ENCODE data around the gene MAN1A2.

Gene MAN1A2

DNA sequence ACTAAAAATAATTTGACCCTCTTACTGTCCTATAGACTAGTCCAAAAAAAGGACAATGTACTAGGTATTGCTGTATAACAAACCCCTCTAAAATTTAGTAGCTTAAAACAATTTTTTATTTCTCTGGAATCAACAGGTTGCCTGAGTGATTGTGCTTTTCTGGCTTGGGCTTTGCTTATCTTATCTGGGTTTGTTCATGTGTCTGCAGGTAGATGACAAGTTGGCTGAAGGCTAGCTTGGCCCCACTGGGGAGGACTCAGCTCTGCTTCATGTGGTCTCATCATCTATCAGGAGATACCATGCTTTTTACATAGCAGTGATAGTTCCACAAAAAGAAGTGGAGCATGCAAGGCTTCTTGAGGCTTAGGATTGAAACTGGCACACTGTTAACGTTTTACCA lies 114.2 kb downstream of the MAN1A2 start:
- no peak for DNase-seq (ENCODE audit: low spot score)
- no peak for FAIRE-seq

DNA sequence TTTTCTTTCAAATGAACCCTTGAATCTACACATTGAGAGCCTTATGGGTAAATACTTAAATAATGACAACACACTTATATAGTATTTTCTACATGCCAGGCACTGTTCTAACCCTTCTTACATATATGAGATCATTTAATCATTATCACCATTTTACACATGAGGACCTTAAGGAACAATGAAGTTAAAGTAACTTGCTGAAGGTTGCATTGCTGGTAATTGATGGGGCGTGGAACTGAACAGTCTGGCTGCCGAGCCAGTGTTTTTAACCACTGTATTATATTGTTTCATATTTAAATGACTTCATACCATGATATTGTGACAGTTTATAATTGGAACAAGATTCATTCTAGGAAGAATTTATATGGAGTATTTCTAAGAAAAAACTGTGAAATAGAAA lies 126.7 kb downstream of the MAN1A2 start:
- FAIRE-seq = no peak
- DNase-seq (ENCODE audit: low spot score) = no peak

DNA sequence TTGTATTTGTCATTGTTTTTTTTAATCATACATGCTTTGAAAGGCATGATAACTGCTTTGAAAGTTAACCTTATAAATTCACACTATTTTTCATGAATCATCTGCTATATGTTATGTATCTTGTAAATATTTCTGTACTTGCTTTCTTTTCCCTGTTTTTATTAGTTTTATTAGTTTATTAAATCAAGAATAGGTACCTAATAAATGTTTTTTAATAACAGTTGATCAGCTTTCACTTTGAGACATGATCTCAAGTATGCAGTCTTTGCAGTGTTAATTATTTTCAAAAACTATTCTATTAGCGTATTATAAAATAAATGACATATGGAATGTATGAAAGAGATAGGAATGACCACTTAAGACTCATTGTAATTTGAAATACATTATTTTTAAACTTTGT lies 127.8 kb downstream of the MAN1A2 start:
- DNase-seq (ENCODE audit: low spot score) = no peak
- FAIRE-seq = no peak

DNA sequence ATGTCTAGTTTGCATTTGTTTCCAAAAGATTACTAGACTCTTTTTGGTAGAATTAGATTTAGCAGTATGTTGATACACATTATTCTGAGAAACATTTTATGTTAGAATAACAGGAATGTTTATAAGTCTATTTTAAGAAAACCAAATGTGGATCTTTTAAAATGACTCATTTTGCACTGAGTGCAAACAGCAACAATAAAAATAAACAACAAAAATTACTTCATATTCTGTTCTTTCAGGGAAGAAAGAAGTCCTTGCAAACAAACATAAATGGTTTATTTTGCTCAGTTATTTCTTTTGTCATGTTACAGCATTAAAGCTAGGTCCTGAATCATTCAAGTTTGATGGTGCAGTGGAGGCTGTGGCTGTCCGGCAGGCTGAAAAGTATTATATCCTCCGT lies 131.8 kb downstream of the MAN1A2 start:
- DNase-seq (ENCODE audit: low spot score) = no peak
- no peak for FAIRE-seq

DNA sequence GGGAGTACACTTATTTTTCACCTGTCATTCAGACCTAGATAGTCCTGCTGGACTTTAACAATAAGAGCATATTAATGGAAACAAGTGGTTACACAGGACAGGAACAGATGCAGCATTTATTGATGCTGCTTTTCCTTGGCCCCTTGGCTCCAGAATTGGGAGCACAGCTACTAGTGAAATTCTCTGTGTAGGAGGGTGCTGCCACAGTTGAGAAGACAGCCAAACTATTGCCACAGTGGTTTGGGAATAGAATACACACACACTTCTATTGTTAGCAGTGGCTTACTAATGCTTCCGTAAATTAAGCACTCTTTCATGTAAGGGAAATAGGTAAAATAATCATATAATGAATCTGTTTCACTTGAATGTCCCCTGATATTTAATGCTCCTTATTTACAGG lies 133.3 kb downstream of the MAN1A2 start:
- no peak for DNase-seq (ENCODE audit: low spot score)
- no peak for FAIRE-seq

DNA sequence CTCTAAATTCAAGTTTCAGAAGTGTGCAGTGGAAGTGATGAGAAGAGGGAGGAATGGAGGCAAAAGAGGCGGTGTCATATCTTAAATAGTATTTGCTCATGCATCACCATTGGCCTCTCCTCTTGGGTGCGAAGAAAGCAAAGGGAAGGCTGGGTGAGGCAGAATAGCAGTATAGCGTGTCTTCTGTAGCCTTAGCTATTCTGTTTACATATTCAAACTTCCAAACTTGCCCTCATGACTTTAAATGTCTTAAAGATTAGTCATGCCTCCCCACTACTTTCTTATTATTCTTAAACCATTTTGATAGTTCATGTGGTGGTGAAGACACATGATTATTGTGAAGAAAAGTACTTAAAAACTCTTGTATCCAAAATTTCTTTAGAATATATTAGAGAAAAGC lies 134.0 kb downstream of the MAN1A2 start:
- no peak for FAIRE-seq
- DNase-seq (ENCODE audit: low spot score) = no peak

DNA sequence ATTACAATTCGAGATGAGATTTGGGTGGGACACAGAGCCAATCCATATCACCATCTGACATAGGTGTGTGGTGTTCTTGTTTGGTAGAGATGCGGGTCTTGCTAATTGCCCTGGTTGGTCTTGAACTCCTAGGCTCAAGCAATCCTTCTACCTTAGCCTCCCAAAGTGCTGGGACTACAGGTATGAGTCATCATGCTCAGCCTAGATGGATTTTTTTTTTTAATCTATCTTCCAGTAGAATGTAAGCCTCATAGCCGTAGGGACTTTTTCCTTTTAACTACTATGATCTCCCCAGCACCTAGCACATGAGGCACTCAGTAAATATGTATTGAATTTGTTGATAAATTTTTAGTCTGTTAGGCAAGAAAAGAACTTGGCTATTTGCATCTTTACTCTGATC lies 144.0 kb downstream of the MAN1A2 start:
- FAIRE-seq (no peak), DNase-seq (ENCODE audit: low spot score) (no peak)

DNA sequence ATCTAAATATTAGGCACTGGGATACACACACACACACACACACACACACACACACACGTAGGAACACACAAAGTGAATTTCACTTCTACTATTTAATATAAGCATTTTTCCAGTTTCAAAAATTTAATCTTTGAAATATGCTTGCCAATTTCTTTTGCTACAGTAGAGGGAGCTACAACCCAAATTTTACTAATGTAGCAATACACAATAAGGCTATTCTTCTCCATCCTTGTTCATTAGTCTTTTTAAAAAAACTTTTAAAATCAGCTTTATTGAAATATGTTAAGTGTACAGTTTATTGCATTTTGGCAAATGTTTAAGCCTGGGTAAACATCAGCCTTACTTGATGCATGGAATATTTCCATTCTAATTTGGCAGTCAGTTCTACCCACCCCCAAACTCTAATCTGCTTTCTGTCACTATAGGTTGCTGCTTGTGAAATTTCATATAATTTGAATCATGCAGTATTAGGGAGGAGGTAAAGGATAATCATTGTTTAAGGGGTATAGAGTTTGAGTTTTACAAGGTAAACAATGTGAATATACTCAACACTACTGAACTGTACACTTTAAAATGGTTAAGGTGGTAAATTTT lies 145.6 kb downstream of the MAN1A2 start:
- FAIRE-seq = peak; percentile 77
- no peak for DNase-seq (ENCODE audit: low spot score)

DNA sequence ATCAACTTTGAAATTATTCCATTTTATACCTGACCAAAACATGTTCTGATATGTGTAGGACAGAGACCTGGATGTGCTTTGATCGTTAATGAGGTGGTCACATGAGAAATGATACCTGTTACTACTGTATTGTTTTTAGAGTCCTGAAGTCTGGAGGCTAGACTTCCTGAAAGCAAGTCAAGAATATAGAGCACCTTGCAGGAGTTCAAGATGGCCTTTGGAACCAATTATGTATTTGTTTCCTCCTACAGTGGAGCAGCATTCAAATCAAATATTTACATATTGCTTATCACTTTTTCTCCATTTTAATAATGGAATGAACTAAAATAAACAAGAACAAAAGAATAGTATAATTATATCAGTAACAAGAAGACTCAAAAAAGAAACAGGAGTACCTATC lies 155.9 kb downstream of the MAN1A2 start:
- DNase-seq (ENCODE audit: low spot score) (no peak), FAIRE-seq (no peak)

DNA sequence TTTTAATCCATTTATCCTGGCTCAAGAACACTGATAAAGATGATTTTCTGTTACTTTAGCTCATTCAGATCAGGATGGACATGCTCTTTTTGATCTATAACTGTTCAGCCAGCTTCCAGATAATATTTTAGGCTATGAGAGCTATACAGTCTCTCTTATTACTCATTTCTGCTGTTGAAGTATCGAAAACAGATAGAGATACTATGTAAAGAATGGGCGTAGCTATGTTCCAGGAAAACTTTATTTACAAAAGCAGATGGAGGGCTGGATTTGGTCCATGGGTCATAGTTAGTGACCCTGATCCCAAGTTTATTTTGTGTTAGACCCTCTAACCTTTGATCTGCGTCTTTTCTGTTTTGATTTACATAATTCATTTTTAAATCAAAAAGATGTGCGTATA lies 159.8 kb downstream of the MAN1A2 start:
- no peak for FAIRE-seq
- no peak for DNase-seq (ENCODE audit: low spot score)

DNA sequence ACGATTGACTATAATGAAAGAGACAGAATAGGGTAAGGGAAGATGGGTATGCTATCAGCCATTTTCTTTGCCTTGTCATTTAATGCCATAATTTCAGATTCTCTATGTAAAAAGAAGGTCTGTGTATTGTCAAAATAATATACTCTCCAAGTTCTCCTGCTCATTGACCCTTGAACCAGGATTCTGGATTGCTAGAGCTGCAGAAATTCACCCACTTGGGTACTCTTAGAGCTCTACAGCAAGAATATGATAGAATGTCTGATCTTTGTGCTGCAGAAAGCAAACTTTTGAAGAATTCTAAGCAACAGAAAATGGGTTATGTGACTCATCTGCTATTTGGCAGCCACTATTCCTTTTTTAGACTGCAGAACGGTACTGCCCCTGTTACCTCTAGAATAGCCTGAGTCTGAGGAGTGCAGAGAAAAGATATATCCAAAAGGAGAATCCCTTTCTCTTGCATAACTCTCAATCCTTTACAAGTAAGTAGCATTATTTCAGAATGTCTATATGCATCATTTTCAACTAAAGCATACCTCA lies 160.4 kb downstream of the MAN1A2 start:
- FAIRE-seq (no peak), DNase-seq (ENCODE audit: low spot score) (no peak)

DNA sequence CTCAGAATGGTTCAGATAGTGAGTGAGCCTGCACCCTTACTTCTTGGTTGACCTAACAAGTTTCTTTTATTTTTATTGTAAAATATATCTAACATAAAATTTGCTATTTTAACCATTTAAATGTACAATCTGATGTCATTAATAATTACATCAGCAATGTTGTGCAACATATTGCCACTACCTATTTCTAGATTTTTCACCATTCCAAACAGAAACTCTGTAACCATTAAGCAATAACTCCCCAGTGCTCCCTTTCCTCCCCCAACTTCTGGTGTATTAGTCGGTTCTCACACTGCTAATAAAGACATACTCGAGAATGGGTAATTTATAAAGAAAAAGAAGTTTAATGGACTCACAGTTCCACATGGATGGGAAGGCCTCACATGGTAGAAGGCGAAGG lies 162.4 kb downstream of the MAN1A2 start:
- no peak for FAIRE-seq
- DNase-seq (ENCODE audit: low spot score) = no peak

DNA sequence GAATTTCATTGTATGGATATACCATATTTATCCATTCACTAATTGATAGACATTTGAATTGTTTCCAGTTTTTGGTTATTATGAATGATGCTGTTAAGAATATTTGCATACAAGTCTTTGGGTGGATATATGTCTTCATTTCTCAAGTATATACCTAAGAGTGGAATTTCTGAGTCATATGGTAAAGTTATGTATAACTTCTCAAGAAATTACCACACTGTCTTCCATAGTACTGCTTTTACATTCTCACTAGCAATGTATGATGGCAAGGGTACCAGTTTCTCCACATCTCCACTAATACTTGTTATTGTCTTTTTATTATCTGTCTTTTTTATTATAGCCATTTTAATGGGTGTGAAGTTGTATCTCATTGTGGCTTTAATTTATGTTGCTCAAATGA lies 164.0 kb downstream of the MAN1A2 start:
- FAIRE-seq = no peak
- DNase-seq (ENCODE audit: low spot score) = no peak

DNA sequence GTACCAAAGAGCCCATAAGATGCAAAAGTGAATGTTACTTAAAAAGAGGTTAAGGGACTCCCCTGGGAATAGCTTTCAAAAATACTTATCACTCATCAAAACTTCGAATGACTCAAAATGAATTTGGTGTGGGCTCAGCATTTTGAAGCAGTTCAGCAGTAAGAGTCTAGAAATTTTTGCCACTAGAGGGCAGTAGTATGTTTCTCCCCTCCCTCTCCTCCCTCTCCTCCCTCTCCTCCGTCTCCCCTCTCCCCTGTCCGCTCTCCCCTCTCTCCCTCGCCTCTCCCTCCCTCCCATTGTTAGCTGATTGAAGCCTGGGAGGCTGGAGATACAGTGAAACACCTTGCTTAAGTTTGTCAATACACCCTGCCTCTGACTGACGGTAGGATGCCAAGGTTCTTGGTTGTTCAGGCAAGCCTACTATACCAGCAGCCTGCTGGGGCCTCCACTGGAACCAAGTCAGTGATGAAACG lies 167.8 kb downstream of the MAN1A2 start:
- DNase-seq (ENCODE audit: low spot score) (peak; percentile 23), FAIRE-seq (no peak)

DNA sequence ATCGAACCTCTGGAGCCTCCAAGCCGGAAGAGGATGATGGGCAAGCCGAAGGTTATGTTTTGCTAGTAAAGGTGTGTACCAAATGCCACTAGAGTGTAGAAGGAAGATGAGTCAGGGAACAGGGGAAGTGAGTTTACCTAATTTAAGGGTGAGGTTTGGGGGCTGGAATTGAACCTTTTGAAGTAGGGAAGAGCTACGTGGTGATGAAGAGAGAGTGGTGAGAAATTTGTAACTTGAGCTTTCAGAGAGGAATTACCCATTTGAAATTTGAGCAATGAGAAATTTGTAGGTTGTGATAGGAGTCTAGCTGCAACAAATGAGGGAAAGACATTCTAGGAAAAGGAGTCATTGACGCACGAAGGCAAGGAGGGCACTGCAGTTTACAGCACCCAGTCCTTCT lies 168.6 kb downstream of the MAN1A2 start:
- FAIRE-seq (no peak), DNase-seq (ENCODE audit: low spot score) (no peak)

DNA sequence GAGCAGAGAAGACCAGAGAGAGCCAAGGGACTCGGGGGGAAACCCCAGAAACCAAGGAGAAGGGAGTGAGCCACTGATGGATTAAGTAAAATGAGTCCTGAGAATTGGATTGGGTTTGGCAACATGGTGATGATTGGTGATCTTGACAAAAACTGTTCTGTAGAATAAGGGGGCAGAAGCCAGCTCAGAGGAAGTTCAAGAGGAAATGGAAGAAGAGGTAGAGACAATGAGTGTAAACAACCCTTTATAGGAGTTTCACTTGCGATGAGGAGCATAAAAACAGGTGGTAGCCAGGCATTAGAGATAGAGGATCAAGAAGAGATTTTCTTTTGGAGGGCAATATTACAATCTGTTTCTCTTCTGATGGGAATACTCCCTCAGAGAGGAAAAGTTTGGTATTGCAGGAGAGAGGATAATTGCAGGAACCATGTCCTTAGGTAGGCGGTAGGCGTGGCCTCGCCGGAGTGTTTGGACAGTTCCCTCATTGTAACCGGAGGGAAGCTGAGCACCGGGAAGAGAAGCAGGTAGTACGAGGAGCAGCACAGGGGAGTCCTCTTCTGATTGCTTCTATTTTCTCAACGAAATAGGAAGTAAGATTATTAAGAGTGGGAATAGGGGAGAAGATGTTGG lies 170.2 kb downstream of the MAN1A2 start:
- FAIRE-seq (no peak), DNase-seq (ENCODE audit: low spot score) (no peak)

DNA sequence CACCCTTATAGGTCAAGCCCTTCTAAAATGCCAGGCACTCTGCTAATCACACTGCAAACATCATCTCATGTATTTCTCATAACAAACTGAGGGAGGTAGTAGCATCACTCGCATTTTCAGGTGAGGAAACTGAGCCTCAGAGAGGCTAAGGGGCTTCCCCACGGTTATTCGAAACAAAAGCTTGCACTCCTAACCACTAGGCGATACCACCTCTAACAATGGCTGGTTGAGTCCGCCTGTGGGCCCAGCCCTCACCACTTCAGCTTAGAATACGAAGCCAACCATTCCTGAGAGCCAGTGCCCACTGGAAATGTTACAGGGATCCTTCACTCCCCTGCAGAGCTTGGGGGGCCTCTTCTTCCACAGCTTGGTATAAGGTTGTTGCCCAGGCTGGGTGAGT lies 173.3 kb downstream of the MAN1A2 start:
- DNase-seq (ENCODE audit: low spot score) (no peak), FAIRE-seq (no peak)

DNA sequence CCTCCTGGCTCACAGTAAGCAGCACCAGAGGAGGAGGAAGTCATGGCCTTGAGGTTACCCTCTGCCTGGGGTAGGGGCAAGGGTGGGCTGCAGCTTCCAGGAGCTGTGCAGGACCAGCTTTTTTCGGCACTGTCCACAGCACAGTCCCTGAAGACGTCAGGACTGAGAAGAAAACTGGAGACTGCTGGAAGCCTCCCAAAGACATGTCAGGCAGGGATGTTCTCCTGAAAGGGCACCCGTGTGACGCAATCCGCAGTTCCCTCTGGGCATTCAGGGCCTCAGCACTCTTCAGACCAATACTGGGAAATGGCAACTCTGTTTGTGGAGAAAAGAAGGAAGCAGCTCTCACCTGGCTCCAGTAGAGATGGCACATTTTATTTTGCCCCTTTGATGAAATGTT lies 173.8 kb downstream of the MAN1A2 start:
- no peak for DNase-seq (ENCODE audit: low spot score)
- no peak for FAIRE-seq

DNA sequence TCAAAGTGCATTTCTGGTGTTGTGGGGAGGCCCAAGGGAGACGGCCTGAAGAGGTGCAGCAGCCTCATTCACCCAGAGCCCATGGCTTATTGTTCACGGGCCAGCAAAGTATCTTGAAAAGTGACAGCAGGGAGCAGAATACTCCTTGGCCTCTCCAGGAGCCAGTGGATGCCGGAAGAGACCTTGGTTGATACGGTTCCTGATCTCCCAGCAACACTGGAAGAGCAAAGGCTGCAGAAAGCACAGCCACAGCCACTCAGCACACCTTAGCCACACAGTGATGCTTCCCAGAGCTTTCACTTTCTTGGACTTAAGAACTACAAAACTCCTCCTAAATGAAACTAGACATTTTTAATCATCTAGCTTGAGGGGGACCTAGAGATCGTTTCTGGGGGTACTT lies 174.3 kb downstream of the MAN1A2 start:
- DNase-seq (ENCODE audit: low spot score) (no peak), FAIRE-seq (no peak)

DNA sequence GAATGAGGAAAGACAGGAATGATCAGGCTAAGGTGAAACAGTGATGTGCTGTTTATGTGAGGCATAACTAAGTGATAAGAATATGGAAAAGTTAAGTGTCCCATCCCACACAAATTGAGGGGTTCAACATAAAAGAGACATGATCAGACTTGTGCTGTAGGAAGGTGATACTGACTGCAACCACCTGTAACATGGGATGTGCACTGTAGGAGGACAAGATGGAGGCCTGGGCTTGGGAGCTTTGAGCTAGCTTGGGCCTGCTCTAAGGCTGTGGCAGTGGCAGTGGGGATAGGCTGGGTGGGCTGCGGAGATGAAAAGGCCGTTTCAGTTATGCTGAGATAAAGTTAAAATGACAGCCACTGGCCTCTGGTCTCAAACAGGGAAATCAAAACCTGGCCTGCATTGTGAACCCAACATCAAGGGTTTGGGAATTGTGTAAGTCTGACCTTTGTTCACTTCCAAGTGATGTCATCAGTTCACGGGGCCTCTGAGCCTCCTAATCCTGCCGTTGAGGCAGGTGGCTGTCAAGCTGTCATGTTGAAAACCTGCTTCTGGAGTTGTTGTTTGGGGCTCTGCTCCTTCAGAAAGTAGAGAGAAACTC lies 177.4 kb downstream of the MAN1A2 start:
- no peak for FAIRE-seq
- no peak for DNase-seq (ENCODE audit: low spot score)

DNA sequence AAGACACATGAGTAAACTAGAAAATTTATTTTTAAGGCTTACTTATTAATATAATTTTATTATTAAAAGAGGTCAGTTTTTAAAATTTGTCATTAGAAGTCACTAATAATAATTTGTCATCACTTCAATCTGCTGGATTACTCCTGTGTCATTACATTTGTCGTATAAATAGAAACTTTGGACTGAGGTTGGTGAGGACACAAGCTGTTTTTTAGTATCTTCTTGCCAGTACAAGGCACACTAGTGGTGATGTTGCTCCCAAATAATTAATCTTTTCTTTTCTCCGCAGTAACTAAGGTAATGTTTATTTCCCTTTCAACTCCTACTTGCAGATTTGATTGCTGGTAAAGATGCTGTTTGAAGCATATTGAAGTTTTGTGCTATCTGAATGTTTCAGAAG lies 179.2 kb downstream of the MAN1A2 start:
- DNase-seq (ENCODE audit: low spot score) (no peak), FAIRE-seq (no peak)

DNA sequence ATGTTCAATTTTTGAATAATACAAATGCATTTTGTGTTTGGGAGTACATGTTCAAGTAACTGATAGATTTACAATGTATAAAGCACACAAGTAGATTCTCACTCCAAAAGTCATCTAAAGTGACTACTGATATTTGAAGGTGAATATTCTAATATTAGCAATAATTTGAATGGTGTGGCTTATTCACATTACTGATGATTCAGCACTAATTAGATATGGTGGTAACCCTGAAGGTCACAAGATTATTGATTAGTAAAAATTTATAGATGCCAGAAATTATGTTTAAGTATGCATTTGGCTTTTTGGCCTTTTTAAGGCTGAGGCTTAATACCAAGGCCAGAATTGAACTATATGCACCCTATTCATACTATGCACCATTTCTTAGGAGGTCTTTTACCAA lies 186.2 kb downstream of the MAN1A2 start:
- DNase-seq (ENCODE audit: low spot score) (no peak), FAIRE-seq (no peak)

DNA sequence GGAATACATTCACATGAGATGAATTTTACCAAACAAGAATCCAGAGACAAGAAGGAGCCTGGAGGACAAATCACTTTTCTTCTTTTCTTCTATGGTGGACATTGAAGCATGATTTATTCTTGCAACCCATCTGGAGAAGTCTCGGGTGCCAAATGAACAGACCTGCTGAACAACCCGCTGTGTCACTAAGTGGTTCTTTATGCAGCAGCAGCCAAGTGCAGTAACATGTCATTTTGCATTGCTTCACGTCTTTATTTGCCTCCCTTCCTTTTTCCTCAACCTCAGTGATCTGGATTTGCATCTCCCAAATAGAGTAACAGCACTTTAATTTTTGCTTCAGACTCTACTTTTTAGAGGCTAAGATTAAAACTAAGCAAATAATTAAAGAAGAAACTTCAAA lies 188.6 kb downstream of the MAN1A2 start:
- no peak for FAIRE-seq
- DNase-seq (ENCODE audit: low spot score) = no peak

Data from RCC 7860 (cell line).